ENCODE measurements around the gene HIBCH. TPM values are rescaled to one million over a fixed set of nuclear protein-coding genes. Genes with fewer than 3 reads are reported as not detected.
A peak's percentile ranks its signal among the peaks of the same experiment; 100 is the strongest.
"Not testable (repeated sequence)": the region's sequence is repeated elsewhere in the genome, so short reads cannot be mapped to it uniquely, and the experiment has no call there.

Gene HIBCH
- total RNA-seq, 1 donor from 2014 or later: 4.7 TPM

GRCh38 chr2:190283783-190284182, 35.8 kb downstream of the HIBCH start:
- DNase-seq (ENCODE audit: low read depth) (peak; percentile 74), FAIRE-seq (no peak)
- Histone ChIP-seq H3K36me3 (ENCODE audit: control insufficient read depth, insufficient read depth, low read length) (no peaks in the 10 kb centered on the region), H3K4me3 (ENCODE audit: low read depth, low read length) (no peak overlapping the region), H3K27me3 (ENCODE audit: control insufficient read depth, insufficient read depth, low read length) (no peaks in the 10 kb centered on the region)
- no peak for TF ChIP-seq CTCF (IDR thresholded peaks at IDR 0.05; ENCODE audit: insufficient read depth, low read length, severe bottlenecking)

GRCh38 chr2:190280565-190281350, 38.9 kb downstream of the HIBCH start:
- FAIRE-seq: no peak
- Histone ChIP-seq H3K4me3 (ENCODE audit: low read depth, low read length) (no peak overlapping the region), H3K36me3 (ENCODE audit: control insufficient read depth, insufficient read depth, low read length) (no peaks in the 10 kb centered on the region), H3K27me3 (ENCODE audit: control insufficient read depth, insufficient read depth, low read length) (no peaks in the 10 kb centered on the region)
- no peak for TF ChIP-seq CTCF (IDR thresholded peaks at IDR 0.05; ENCODE audit: insufficient read depth, low read length, severe bottlenecking)
- no peak for DNase-seq (ENCODE audit: low read depth)

GRCh38 chr2:190279256-190280134, 40.1 kb downstream of the HIBCH start:
- H3K27me3 ChIP-seq (ENCODE audit: control insufficient read depth, insufficient read depth, low read length); H3K4me3 ChIP-seq (ENCODE audit: low read depth, low read length); H3K36me3 ChIP-seq (ENCODE audit: control insufficient read depth, insufficient read depth, low read length): not testable (repeated sequence)
- peak; percentile 59 for DNase-seq (ENCODE audit: low read depth)
- FAIRE-seq: peak; percentile 64

GRCh38 chr2:190277234-190278112, 42.2 kb downstream of the HIBCH start:
- FAIRE-seq: no peak
- H3K4me3 ChIP-seq (ENCODE audit: low read depth, low read length): no peak overlapping the region
- TF ChIP-seq CTCF (IDR thresholded peaks at IDR 0.05; ENCODE audit: insufficient read depth, low read length, severe bottlenecking): peak; percentile 27
- peak; percentile 57 for DNase-seq (ENCODE audit: low read depth)
- no peaks in the 10 kb centered on the region for H3K27me3 ChIP-seq (ENCODE audit: control insufficient read depth, insufficient read depth, low read length)
- no peaks in the 10 kb centered on the region for H3K36me3 ChIP-seq (ENCODE audit: control insufficient read depth, insufficient read depth, low read length)

- DNase-seq (ENCODE audit: low read depth) (no peak), FAIRE-seq (no peak)
- no peak for TF ChIP-seq CTCF (IDR thresholded peaks at IDR 0.05; ENCODE audit: insufficient read depth, low read length, severe bottlenecking)
- no peak overlapping the region for H3K4me3 ChIP-seq (ENCODE audit: low read depth, low read length)
- no peaks in the 10 kb centered on the region for H3K36me3 ChIP-seq (ENCODE audit: control insufficient read depth, insufficient read depth, low read length)
- H3K27me3 ChIP-seq (ENCODE audit: control insufficient read depth, insufficient read depth, low read length): no peaks in the 10 kb centered on the region
These were observed 47.2 kb downstream of the HIBCH start for GRCh38 chr2:190272457-190272842.
